ENCODE results near the gene MAB21L4. TPM values are rescaled to one million over a fixed set of nuclear protein-coding genes. Genes with fewer than 3 reads are reported as not detected.

The MAB21L4 gene
- polyA plus RNA-seq = not detected

DNA sequence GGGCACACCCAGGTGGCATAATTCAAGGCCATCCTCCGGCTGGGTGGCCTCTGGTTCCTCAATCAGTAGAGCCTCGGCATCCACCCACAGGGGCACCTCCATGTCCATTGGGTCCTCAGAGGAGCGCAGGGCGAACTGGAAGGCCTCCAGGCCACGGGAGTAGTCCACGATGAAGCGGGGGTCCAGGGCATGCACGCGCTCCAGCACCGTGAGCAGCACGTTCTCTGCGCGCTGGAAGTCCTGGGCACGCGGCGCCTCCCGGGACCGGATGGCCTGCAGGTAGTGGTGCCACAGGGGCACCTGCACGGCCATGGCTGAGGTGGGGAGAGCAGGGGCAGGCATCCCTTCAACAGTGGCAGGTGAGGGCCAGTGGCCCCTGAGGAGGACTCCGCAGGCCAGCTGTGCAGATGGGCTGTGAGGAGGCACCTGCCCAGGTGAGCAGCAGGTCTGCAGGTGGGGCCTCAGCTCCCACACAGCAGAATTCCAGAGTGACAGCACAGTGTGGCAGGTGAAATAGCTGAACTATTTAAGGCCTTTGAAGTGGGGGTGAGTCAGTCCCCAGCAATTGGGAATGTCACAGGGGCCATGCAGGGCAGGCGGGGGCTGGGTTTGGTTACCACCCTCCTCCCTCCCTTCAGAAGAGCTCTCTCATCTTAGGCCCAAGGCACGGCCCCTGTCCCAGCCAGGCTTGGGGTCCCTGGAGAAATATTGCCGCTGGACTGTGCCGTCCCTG lies at the start of gene MAB21L4:
MAB21L4 (minus strand) TSS at position 501 of the 733 bp plus-strand sequence; CDS start at position 342, 159 bp downstream.
- Mint-ChIP-seq H3K27me3 (peaks cover 2% of the 10 kb centered on the region), H3K4me1 (peaks cover 0 to 2% (median 0%) of the 10 kb centered on the region in 3 donors), H3K27ac (no peak within 1 kb of the TSS), H3K4me3 (no peak within 1 kb of the TSS), H3K36me3 (no peaks in the 10 kb centered on the region), H3K9me3 (no peaks in the 10 kb centered on the region)

DNA sequence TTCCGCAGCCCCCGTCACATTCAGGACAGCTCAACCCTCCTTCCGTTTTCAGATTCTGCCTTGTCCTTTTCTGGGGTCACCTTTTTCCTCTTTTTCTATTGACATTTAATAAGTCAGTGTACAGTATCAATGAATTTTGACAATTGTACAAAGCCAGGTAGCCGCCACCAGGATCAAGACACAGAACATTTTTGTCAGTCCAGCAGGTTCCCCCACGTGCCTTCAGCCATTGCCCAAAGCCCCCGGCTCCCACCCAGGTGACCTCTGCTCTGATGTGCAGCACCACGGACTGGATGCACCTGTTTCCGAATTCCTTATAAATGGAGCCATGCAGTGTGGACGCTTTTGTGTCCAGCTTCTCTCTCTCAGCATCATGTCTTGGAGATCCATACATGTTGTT lies 40.1 kb upstream of the MAB21L4 start:
- H3K27me3 Mint-ChIP-seq = peaks cover 3% of the 10 kb centered on the region
- H3K4me3 Mint-ChIP-seq = no peak overlapping the region
- peaks cover 0 to 2% (median 0%) of the 10 kb centered on the region in 3 donors for H3K4me1 Mint-ChIP-seq
- no peak overlapping the region for H3K27ac Mint-ChIP-seq
- H3K9me3 Mint-ChIP-seq = peaks cover 4 to 14% (median 12%) of the 10 kb centered on the region in 3 donors
- peaks cover 1% of the 10 kb centered on the region for H3K36me3 Mint-ChIP-seq

DNA sequence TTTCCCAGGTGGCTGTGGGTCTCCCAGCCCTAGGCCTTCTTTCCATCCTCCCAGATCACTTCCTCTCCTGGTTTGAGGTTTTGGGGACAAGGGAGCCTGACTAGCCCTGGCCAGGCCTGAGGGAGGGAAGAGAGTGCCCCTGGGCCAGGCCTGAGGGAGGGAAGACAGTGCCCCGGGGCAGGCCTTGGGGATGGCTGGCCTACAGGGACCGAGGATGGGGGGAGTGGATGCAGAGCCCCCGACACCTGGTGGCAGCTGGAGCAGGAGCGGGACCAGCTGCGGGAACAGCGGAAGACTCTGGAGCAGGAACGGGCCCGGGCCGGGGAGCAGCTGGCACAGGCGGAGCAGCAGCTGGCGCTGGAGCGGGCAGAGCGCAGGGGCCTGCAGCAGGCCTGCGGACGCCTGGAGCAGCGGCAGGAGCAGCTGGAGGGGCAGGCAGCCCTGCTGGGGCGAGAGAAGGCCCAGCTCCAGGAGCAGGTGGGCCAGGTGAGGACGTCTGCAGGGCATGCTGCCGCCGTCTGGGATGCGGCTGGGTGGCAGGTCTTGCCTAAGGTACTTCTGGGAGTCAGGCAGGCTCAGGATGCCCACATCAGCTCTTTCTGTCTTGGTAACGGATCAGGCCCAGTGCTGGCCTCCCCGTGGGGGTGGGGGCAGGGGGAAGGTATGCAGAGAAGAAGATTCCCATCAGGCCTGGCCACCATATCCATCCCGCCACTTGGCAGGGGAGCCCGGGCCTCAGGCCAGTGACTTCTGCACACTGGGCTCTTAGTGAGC lies 39.3 kb upstream of the MAB21L4 start:
- peaks cover 0 to 2% (median 0%) of the 10 kb centered on the region in 3 donors for H3K4me1 Mint-ChIP-seq
- H3K4me3 Mint-ChIP-seq = no peak overlapping the region
- no peaks in the 10 kb centered on the region for H3K36me3 Mint-ChIP-seq
- no peak overlapping the region for H3K27ac Mint-ChIP-seq
- H3K27me3 Mint-ChIP-seq = peaks cover 3% of the 10 kb centered on the region
- peaks cover 4 to 10% (median 10%) of the 10 kb centered on the region in 3 donors for H3K9me3 Mint-ChIP-seq

DNA sequence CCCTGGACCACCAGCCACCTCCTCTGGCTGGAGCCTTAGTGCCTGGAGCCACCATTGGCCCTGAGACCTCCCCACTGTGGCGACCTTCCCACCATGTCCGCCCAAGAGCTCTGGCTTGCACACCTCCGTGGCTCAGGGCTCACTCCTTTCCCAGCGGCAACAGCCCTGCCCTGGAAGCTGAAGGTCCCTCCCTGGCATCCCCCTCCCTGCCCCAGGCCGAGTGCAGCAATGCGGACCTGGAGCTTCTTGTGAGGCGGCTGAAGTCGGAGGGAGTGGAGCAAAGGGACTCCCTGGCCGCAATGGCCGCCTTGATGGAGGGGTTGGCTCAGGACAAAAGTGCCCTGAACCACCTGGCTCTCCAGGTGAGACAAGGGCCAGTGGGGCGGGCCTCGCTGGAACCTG lies 38.7 kb upstream of the MAB21L4 start:
- Mint-ChIP-seq H3K4me3 (no peak overlapping the region), H3K27ac (no peak overlapping the region), H3K9me3 (peaks cover 4 to 10% (median 9%) of the 10 kb centered on the region in 3 donors), H3K27me3 (peaks cover 3% of the 10 kb centered on the region), H3K36me3 (no peaks in the 10 kb centered on the region), H3K4me1 (peaks cover 0 to 2% (median 0%) of the 10 kb centered on the region in 3 donors)

DNA sequence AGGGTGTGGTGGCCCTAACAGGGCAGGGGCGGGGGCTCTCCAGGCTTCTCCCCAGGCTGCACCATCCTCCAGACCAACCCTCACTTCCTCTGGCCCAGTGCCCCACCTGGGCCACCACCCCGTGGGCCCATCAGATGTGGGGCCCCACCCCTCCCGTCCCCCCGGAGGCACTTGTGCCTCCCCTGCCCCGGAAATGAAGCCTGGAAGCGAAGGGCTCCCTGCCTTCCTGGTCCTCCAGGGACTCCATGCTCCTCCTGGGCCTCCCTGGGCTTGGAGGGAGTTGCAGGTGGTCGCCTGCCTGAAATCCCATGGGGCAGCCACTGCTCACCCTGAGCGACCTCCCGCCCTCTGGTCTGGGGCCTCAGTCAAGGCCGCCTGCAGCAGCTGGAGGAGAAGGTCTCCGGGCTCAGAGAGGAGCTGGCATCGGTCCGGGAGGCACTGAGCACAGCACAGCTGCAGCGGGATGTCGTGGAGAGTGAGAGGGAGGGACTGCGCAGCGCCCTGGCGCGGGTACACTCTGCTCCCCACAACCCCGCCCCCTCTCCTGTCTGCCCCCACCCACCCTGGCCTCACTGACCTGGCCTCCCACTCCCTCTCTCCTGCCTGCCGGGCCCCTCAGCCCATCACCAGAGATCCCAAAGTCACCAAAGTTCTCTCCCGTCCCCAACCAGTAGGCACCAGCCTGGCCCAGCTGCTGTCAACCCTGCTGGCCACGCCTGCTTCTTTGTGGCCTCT lies 38.2 kb upstream of the MAB21L4 start:
- peaks cover 0 to 2% (median 0%) of the 10 kb centered on the region in 3 donors for H3K4me1 Mint-ChIP-seq
- H3K27me3 Mint-ChIP-seq = peaks cover 3% of the 10 kb centered on the region
- H3K36me3 Mint-ChIP-seq = no peaks in the 10 kb centered on the region
- H3K9me3 Mint-ChIP-seq = peaks cover 4 to 10% (median 9%) of the 10 kb centered on the region in 3 donors
- H3K27ac Mint-ChIP-seq = no peak overlapping the region
- no peak overlapping the region for H3K4me3 Mint-ChIP-seq

DNA sequence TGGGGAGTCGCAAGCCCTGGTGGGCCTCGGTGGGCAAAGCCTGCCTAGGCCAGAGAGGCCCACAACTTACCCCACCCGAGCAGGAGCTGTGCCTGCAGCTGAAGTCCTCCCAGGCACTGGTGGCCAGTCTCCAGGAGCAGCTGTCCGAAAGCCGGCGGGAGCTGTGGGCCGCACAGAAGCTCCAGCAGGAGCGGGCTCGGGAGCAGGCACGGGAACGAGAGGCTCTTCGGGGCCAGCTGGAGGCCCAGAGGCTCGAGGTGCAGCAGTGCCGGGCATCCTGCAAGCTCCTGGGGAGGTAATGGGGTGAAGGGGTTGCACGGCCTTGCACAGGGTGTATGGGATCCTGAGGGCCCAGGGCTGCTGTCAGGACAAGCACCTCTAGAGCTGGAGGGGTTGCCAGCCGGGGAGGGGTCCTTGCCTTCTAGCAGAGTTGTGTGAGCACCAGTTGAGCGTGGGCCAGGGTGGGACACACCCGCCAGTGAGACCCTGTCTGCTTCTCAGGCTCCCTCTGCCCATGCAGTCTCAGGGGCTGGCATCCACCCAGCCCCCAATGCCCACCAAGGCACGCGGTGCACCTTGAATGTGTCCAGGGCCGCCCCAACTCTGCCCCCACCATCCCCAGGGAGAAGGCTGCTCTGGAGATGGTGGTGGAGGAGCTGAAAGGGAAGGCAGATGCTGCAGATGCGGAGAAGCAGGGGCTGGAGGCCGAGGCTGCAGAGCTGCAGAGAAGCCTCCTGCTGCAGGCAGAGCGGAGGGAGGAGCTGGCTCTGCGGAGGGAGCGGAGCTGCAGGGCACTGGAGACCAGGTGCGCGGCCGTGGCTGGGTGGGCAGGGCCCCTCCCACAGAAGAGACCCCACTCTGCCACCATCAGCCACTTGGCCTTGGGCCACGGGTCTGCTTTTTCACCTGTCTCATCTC lies 37.4 kb upstream of the MAB21L4 start:
- Mint-ChIP-seq H3K9me3 (peaks cover 4 to 11% (median 7%) of the 10 kb centered on the region in 3 donors), H3K36me3 (no peaks in the 10 kb centered on the region), H3K27me3 (peaks cover 4% of the 10 kb centered on the region), H3K27ac (no peak overlapping the region), H3K4me3 (no peak overlapping the region), H3K4me1 (peaks cover 0 to 2% (median 0%) of the 10 kb centered on the region in 3 donors)

DNA sequence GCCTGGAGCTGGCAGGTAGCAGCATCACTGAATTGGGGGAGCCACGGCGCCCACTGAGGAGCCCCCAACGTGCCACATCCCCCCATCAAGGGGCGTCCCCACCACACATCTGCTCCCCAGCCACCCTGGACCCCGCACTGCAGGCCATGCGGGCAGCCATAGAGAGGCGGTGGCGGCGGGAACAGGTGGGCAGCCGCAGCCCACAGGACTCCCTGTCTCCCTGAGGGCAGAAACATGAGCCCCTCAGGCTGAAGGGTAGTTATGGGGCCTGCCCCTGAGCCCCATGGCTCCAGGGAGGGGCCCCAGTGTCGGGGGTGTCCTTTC lies 36.7 kb upstream of the MAB21L4 start:
- no peaks in the 10 kb centered on the region for H3K4me1 Mint-ChIP-seq
- H3K4me3 Mint-ChIP-seq = no peak overlapping the region
- no peak overlapping the region for H3K27ac Mint-ChIP-seq
- H3K27me3 Mint-ChIP-seq = peaks cover 7% of the 10 kb centered on the region
- no peaks in the 10 kb centered on the region for H3K36me3 Mint-ChIP-seq
- peaks cover 4 to 11% (median 6%) of the 10 kb centered on the region in 3 donors for H3K9me3 Mint-ChIP-seq

DNA sequence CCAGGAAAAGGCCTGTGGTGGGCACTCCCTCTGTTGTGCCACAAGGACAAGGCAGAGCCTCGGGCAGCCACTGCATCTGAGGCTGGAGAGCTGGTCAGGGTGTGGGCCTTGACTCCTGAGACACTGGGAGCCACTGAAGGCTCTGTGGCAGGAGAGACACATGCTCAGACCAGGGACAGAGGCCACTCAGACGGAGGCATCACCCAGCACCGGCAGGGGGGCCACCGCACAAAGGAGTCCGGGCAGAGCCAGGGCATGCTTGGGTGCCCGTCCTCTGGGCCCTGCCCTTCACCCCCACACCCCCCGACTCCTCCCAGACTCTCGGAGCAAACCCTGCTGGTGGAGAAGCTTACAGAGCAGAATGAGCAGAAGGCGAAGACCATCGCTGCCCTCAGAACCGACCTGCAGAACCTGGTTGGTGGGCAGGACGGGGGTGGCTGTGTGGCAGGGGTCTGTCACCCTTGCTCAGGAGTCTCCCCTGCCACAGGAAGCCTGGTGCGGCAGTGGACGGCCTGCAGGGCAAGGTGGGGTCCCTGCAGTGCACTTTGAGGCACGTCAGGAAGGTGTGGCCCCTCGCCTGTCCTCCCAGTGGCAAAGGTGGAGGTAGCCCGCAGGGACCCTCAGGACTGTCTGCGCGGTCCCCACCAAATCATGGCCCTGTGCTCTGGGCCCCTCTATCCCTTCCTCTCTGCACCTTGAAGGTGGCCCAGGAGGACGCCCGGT lies 36.2 kb upstream of the MAB21L4 start:
- Mint-ChIP-seq H3K4me3 (no peak overlapping the region), H3K27ac (no peak overlapping the region), H3K27me3 (peaks cover 7% of the 10 kb centered on the region), H3K4me1 (peaks cover 0 to 2% (median 0%) of the 10 kb centered on the region in 3 donors), H3K9me3 (peaks cover 5 to 11% (median 6%) of the 10 kb centered on the region in 3 donors), H3K36me3 (no peaks in the 10 kb centered on the region)

DNA sequence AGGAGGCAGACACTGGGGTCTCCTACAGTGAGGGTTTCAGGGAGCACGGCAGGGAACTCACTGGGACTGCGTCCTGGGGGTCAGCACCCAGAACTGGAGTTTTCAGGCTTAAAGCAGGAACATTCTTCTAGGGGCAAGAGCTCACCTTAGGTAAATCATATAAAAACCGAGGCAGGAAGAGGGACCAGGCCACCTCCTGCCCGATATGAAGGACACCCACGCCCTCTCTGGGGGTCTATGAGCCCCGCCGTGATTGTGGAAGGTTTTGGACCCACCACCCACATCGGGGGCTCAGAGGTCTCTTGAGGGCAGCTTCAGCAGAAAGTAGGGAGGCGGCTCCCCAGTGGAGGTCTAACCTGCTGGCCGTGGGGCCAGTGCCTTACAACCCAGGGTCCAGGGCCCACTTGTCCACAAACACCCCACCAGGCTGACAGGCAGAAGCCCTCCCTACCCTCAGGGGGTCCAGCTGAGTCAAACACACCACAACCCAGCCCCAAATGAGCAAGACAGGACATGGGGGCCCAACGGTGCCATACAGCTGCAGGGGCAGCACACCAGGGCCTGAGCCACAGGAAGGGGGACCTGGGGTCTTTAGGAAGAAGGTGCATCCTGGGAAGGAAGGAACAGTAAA lies 35.5 kb upstream of the MAB21L4 start:
- H3K27me3 Mint-ChIP-seq = peaks cover 7% of the 10 kb centered on the region
- peaks cover 0 to 4% (median 0%) of the 10 kb centered on the region in 3 donors for H3K4me1 Mint-ChIP-seq
- peaks cover 2 to 8% (median 7%) of the 10 kb centered on the region in 3 donors for H3K9me3 Mint-ChIP-seq
- H3K27ac Mint-ChIP-seq = no peak overlapping the region
- H3K36me3 Mint-ChIP-seq = no peaks in the 10 kb centered on the region
- no peak overlapping the region for H3K4me3 Mint-ChIP-seq

DNA sequence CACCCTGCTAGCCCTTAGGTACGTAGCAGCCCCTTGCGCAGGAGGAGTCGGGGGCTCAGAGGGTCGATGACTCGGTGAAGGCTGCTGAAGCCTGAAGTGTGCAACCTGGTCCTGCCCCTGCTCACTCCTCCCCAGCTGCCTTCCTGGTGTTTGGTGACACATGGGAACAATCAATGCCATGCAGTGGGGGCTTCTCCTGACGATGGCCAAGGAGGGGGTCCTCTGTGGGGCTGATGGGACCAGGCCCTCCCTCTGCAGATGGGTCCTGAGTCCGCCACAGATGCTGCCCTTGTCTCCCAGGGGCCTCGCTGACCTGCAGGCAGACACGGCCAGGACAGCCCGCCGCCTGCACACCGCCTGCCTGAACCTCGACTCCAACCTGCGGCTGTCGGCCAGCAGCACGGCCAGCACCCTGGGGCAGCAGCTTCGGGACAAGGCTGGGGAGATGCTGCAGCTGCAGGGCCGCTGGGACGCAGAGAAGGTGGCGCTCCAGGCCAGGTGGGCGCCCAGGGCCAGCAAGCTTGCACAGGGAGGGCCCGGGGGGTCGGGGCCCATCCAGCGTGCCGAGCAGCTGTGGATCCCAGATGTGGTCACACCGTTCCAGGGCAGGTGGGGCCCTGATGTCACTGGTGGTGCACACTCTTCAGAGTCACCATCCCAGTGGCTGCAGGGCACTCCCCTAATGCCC lies 34.8 kb upstream of the MAB21L4 start:
- peaks cover 0 to 3% (median 3%) of the 10 kb centered on the region in 3 donors for H3K9me3 Mint-ChIP-seq

DNA sequence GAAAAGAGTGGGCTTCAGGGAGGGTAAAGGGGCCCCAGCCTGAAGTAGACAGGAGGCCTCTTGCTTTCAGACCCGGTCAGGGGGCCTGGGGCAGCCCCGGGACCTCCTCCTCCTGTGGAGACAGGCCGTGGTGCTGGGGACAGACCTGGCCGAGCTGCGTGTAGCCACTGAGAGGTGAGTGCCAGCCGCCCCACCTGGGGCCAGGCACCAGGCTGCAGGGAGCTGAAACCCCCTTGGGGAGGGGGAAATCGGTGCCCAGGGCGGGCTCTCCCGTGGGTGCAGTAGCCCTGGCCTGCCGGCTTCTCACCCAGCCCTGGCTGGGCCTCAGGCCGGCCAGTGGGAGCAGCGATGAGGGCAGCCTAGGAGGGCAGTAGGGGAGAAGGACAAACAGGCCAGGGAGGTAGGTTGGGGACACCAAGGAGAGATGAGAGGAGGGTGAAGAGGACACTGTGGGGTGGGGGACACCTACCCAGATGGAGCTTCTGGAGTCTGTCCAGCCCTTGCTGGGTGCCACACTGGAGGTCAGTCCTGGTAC lies 34.2 kb upstream of the MAB21L4 start:
- H3K27me3 Mint-ChIP-seq = peaks cover 7% of the 10 kb centered on the region
- peaks cover 0 to 3% (median 3%) of the 10 kb centered on the region in 3 donors for H3K9me3 Mint-ChIP-seq
- peaks cover 0 to 4% (median 0%) of the 10 kb centered on the region in 3 donors for H3K4me1 Mint-ChIP-seq
- no peaks in the 10 kb centered on the region for H3K36me3 Mint-ChIP-seq
- no peak overlapping the region for H3K4me3 Mint-ChIP-seq
- no peak overlapping the region for H3K27ac Mint-ChIP-seq

More for the DNA sequence above, 34.8 kb upstream of the MAB21L4 start:
- Mint-ChIP-seq H3K4me3 (no peak overlapping the region), H3K27me3 (peaks cover 7% of the 10 kb centered on the region), H3K4me1 (peaks cover 0 to 4% (median 0%) of the 10 kb centered on the region in 3 donors), H3K27ac (no peak overlapping the region), H3K36me3 (no peaks in the 10 kb centered on the region)

DNA sequence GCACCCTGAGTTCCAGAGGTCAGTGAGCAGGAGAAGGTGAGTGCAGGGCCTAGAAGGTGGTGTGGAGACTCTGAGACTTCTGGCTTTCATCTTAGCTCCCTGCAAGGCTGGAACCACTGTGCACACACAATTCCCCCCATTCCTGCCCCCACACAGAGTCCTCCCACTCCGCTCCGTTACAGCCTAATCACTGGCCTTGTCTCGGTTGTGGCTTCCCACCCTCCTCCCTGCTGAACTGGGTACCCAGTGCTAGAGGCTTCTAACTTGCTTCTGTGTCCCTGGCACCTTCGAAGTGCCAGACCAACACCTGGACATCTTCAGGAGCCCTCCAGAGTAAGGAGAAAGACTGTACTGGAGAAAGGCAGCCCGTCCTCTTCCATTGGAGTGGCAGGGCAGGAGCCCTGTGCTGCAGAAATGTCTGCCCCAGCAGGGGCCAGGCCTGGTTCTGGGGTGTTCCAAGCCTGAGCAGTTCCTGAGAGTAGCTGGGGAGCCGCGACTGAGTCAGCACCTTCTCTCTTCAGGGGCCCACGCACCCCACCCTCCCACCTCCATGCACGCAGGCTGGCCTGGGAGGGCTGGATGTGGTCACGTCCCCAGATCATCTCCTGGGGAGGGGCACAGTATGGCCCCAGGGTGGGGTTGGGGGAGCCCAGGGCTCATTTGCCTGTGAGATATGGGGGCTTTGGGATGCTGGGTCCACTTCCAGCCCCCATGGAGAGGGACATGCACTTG lies 33.6 kb upstream of the MAB21L4 start:
- peaks cover 7% of the 10 kb centered on the region for H3K27me3 Mint-ChIP-seq
- H3K4me1 Mint-ChIP-seq = peaks cover 0 to 4% (median 0%) of the 10 kb centered on the region in 3 donors
- no peak overlapping the region for H3K27ac Mint-ChIP-seq
- no peaks in the 10 kb centered on the region for H3K36me3 Mint-ChIP-seq
- H3K9me3 Mint-ChIP-seq = peaks cover 0 to 3% (median 3%) of the 10 kb centered on the region in 3 donors
- no peak overlapping the region for H3K4me3 Mint-ChIP-seq
